Ovary (tissue), 9 donors: ENCODE measurements around the gene CHN2. TPM values are rescaled to one million over a fixed set of nuclear protein-coding genes. Genes with fewer than 3 reads are reported as not detected.
"Not testable (repeated sequence)": the region's sequence is repeated elsewhere in the genome, so short reads cannot be mapped to it uniquely, and the experiment has no call there.

ENCODE experiments used
- DNase-seq, 5 donors: peaks; one replicate each; pipeline ENCODE4 v3.0.0-alpha.2; 2019 to 2020
- H3K27ac ChIP-seq, 2 donors: fragments of 200-600 bp; one replicate each; pipeline versions ENCODE4 v1.5.1 to v1.8.0; 2019 to 2022
- H3K27me3 ChIP-seq: fragments of 200-600 bp; one replicate; pipeline ENCODE4 v1.8.0; 2022
- H3K36me3 ChIP-seq: fragments of 200-600 bp; sonication (generic); one replicate; pipeline ENCODE4 v1.5.1; 2019
- H3K4me1 ChIP-seq: one replicate; pipeline ENCODE4 v1.8.1; 2013; ENCODE audit warnings: mild to moderate bottlenecking, moderate library complexity; ENCODE audit not compliant: insufficient read depth
- H3K4me3 ChIP-seq: fragments of 200-600 bp; sonication (generic); one replicate; pipeline ENCODE4 v1.5.1; 2017
- H3K9me3 ChIP-seq, 2 donors: fragments of 200-600 bp in 1 of 2; sonication (generic) in 1 of 2; one replicate each; pipeline versions ENCODE4 v1.5.1 to v1.8.1; 2013 to 2019; ENCODE audit warnings: mild to moderate bottlenecking in 1 of 2, moderate library complexity in 1 of 2
- CTCF ChIP-seq, 3 donors: fragments of 450-650 bp in 2 of 3; fragments of 200-600 bp in 1 of 3; IDR thresholded peaks; one replicate each; pipeline versions ENCODE4 v1.5.1 to v1.8.0; 2016 to 2022; ENCODE audit warnings: antibody characterized with exemption in 3 of 3, mild to moderate bottlenecking in 1 of 3
- EP300 ChIP-seq: sonication (generic); formaldehyde crosslinking; IDR thresholded peaks from one replicate; pipeline ENCODE4 v1.6.1; 2017; ENCODE audit warnings: antibody characterized with exemption
- POLR2A ChIP-seq: fragments of 450-650 bp; IDR thresholded peaks from one replicate; pipeline ENCODE4 v1.6.1; 2017; ENCODE audit warnings: antibody characterized with exemption, mild to moderate bottlenecking, moderate library complexity
- WGBS, 3 donors: extraction: QIAGEN DNeasy Blood & Tissue Kit in 1 of 3; methylation state at CpG; one replicate each; pipeline versions ENCODE4 v1.1.5 to v1.1.7; 2013 to 2017; 5-methylcytosine and 5-hydroxymethylcytosine counted together
- intact Hi-C, 4 donors: fragments of 100-400 bp; cut with DNase I; formaldehyde crosslinking; loops; one replicate each; pipeline versions ENCODE4 v1.11.0 to v1.15.1; 2022 to 2023
- polyA plus RNA-seq, 2 donors: library from polyadenylated mRNA; stranded (reverse); fragments of 200-250 nt in 1 of 2; fragments of 350-450 nt in 1 of 2; fragmentation: Illumina TruSeq in 1 of 2; extraction: RNeasy Lipid Tissue Mini Kit (QIAGEN cat#74804) in 1 of 2; gene quantifications; one replicate each; pipeline ENCODE4 v1.2.3, GENCODE V29; 2013 to 2014
- total RNA-seq, 7 donors: library from RNA; depleted of rRNA in 2 of 7; stranded (reverse); fragments of >200 nt in 2 of 7; fragmentation: NEBNext Ultra II Directional in 3 of 7; extraction: Animal tissue kit (Norgen Biotek cat#: 25700) in 3 of 7; gene quantifications; one replicate each; pipeline versions ENCODE4 v1.1.0 to v1.2.4, GENCODE V29; 2016 to 2023
- donor health status: DM: no; HTN: no; CAD: no; lungs with moderate emphysema.
- donor health status: DM: no; HTN: no; CAD: no.
- donor health status: Bipolar disorder and iron deficiency.
- donor health status: DM: yes; HTN: yes; CAD: no.
- donor health status: DM: no; HTN: no; CAD: no.
- donor health status: DM: yes; HTN: yes; CAD: no.

CHN2 gene
- total and polyA plus RNA-seq, 9 donors, result 17.9 to 32.6 (median 22.3) TPM

DNA sequence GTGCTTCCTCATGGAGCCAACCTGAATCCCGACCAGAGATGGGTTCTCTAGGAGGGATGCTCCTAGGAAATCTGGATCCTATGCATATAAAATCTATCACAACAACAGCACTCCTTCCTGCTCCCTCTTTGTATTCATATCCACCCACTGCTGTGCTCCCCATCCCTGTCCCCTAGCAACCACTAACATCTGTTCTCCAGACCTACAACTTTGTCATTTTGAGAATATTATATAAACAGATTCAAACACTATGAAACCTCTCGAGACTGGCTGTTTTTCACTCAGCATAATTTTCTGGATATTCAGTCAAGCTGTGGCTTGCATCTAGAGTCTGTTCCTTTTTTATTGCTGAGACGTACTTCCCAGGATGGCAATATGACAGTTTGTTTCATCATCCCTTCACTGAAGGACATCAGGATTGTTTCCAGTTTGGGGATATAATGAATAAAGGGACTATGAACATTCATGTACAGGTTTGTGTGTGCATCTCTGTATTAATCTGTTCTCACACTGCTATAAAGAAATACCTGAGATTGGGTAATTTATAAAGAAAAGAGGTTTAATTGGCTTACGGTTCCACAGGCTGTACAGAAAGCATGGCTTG is 333.0 kb downstream of the CHN2 start:
- Histone ChIP-seq H3K36me3 (no peaks in the 10 kb centered on the region), H3K4me1 (no peaks in the 10 kb centered on the region), H3K27me3 (no peaks in the 10 kb centered on the region), H3K27ac (no peak overlapping the region), H3K9me3 (no peaks in the 10 kb centered on the region), H3K4me3 (no peak overlapping the region)
- intact Hi-C loops, result no loop called here
- DNase-seq, result no peak
- 94 to 96% (median 94%) methylated on average over 4 of the region's 4 CpGs for WGBS, 3 donors
- TF ChIP-seq EP300, result no peak
- TF ChIP-seq POLR2A, result no peak
- no peak for TF ChIP-seq CTCF (IDR thresholded peaks at IDR 0.05)

DNA sequence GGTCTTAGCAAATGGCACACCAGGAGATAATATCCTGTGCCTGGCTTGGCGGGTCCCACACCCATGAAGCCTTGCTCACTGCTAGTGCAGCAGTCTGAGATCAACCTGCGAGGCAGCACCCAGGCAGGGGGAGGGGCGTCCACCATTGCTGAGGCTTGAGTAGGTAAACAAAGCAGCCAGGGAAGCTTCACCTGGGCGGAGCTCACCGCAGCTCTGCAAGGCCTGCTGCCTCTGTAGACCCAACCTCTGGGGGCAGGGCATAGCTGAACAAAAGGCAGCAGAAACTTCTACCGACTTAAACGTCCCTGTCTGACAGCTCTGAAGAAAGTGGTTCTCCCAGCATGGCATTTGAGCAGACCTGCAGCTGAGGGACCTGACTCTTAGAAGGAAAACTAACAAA is 334.0 kb downstream of the CHN2 start:
- DNase-seq, H3K4me1 ChIP-seq, H3K27ac ChIP-seq, H3K27me3 ChIP-seq, H3K9me3 ChIP-seq, H3K4me3 ChIP-seq, intact Hi-C loops, H3K36me3 ChIP-seq: not testable (repeated sequence)
- 85 to 87% (median 85%) methylated on average over 7 of the region's 7 CpGs for WGBS, 3 donors

Other genes starting within 250 kb of the CHN2 start
- 1 to 10 TPM; 1.4 to 6.9 (median 2.6) TPM for gene TRIL, start 236.4 kb upstream of the CHN2 start, total RNA-seq
- 1 to 10 TPM; 3.2 to 7.4 TPM for gene TRIL, start 236.4 kb upstream of the CHN2 start, polyA plus RNA-seq
- 10 to 100 TPM; 10.6 to 34.8 (median 20.9) TPM for gene CPVL, start 48.2 kb upstream of the CHN2 start, total RNA-seq
- 10 to 100 TPM; 11.5 to 88.9 TPM for gene CPVL, start 48.2 kb upstream of the CHN2 start, polyA plus RNA-seq